ENCODE data around the gene GPR4. TPM values are rescaled to one million over a fixed set of nuclear protein-coding genes. Genes with fewer than 3 reads are reported as not detected.

Gene GPR4
- polyA plus RNA-seq, 1 donor (not counting 4 experiments of a cell fraction or from before 2014, with no cell fraction given) = not detected

- Histone ChIP-seq H2AFZ (ENCODE audit: control insufficient read depth, low read length) (no peak overlapping the region), H3K79me2 (ENCODE audit: control insufficient read depth, insufficient read depth, low read length) (peaks cover 31% of the 10 kb centered on the region), H4K20me1 (ENCODE audit: control insufficient read depth, extremely low read depth, insufficient read depth, low read length) (no peaks in the 10 kb centered on the region), H3K27me3 (ENCODE audit: control insufficient read depth, extremely low read depth, insufficient read depth, low read length) (no peaks in the 10 kb centered on the region), H3K9me1 (ENCODE audit: control insufficient read depth, extremely low read depth, insufficient read depth, low read length) (no peaks in the 10 kb centered on the region), H3K4me1 (ENCODE audit: control insufficient read depth, extremely low read depth, insufficient read depth, low read length) (peaks cover 36% of the 10 kb centered on the region), H3K4me3 (ENCODE audit: control insufficient read depth in 2 of 3, extremely low read depth in 1 of 3, insufficient read depth in 2 of 3, low read depth in 1 of 3, low read length in 3 of 3) (no peak overlapping the region), H3K9ac (ENCODE audit: control insufficient read depth, extremely low read depth, insufficient read depth, low read length) (no peak overlapping the region), H3K9me3 (ENCODE audit: control insufficient read depth, low read depth, low read length) (no peaks in the 10 kb centered on the region), H3K27ac (ENCODE audit: control insufficient read depth, insufficient read depth, low read length) (peak overlapping the region; percentile 17), H3K4me2 (ENCODE audit: control insufficient read depth, extremely low read depth, insufficient read depth, low read depth, low read length) (no peak overlapping the region), H3K36me3 (ENCODE audit: control insufficient read depth in 2 of 2, extremely low read depth in 1 of 2, insufficient read depth in 2 of 2, low read length in 2 of 2) (no peaks in the 10 kb centered on the region)
- DNase-seq (ENCODE audit: low read depth, low spot score) = no peak
- FAIRE-seq = no peak
- TF ChIP-seq EZH2 (IDR thresholded peaks at IDR 0.05; ENCODE audit: low read length) = no peak
- TF ChIP-seq CTCF (optimal IDR thresholded peaks at IDR 0.05 in 1 of 3, IDR thresholded peaks at IDR 0.05 in 1 of 3, conservative IDR thresholded peaks at IDR 0.05 in 1 of 3; ENCODE audit: extremely low read depth in 1 of 3, insufficient read depth in 2 of 3, low read length in 3 of 3) = no peak
- dilution Hi-C loops (cut with MboI; ENCODE audit: extremely low pct_ligation_motif_present, low sequenced_read_pairs) = no loop called here
Observed at GRCh38 chr19:45575216-45575615, 26.8 kb downstream of the GPR4 start.

GRCh38 chr19:45574526-45574925 is 27.5 kb downstream of the GPR4 start:
- DNase-seq (ENCODE audit: low read depth, low spot score) (no peak), FAIRE-seq (peak; percentile 66)
- no peak for TF ChIP-seq CTCF (optimal IDR thresholded peaks at IDR 0.05 in 1 of 3, IDR thresholded peaks at IDR 0.05 in 1 of 3, conservative IDR thresholded peaks at IDR 0.05 in 1 of 3; ENCODE audit: extremely low read depth in 1 of 3, insufficient read depth in 2 of 3, low read length in 3 of 3)
- TF ChIP-seq EZH2 (IDR thresholded peaks at IDR 0.05; ENCODE audit: low read length) = no peak
- peaks cover 0 to 2% of the 10 kb centered on the region in 2 experiments for H3K36me3 ChIP-seq (ENCODE audit: control insufficient read depth in 2 of 2, extremely low read depth in 1 of 2, insufficient read depth in 2 of 2, low read length in 2 of 2)
- H3K9me1 ChIP-seq (ENCODE audit: control insufficient read depth, extremely low read depth, insufficient read depth, low read length) = no peaks in the 10 kb centered on the region
- no peak overlapping the region for H2AFZ ChIP-seq (ENCODE audit: control insufficient read depth, low read length)
- dilution Hi-C loops (cut with MboI; ENCODE audit: extremely low pct_ligation_motif_present, low sequenced_read_pairs) = no loop called here
- peak overlapping the region; percentile 17 for H3K27ac ChIP-seq (ENCODE audit: control insufficient read depth, insufficient read depth, low read length)
- no peak overlapping the region for H3K4me2 ChIP-seq (ENCODE audit: control insufficient read depth, extremely low read depth, insufficient read depth, low read depth, low read length)
- no peaks in the 10 kb centered on the region for H3K27me3 ChIP-seq (ENCODE audit: control insufficient read depth, extremely low read depth, insufficient read depth, low read length)
- no peaks in the 10 kb centered on the region for H3K9me3 ChIP-seq (ENCODE audit: control insufficient read depth, low read depth, low read length)
- no peaks in the 10 kb centered on the region for H4K20me1 ChIP-seq (ENCODE audit: control insufficient read depth, extremely low read depth, insufficient read depth, low read length)
- no peak overlapping the region for H3K4me3 ChIP-seq (ENCODE audit: control insufficient read depth in 2 of 3, extremely low read depth in 1 of 3, insufficient read depth in 2 of 3, low read depth in 1 of 3, low read length in 3 of 3)
- peaks cover 43% of the 10 kb centered on the region for H3K4me1 ChIP-seq (ENCODE audit: control insufficient read depth, extremely low read depth, insufficient read depth, low read length)
- H3K9ac ChIP-seq (ENCODE audit: control insufficient read depth, extremely low read depth, insufficient read depth, low read length) = no peak overlapping the region
- peaks cover 31% of the 10 kb centered on the region for H3K79me2 ChIP-seq (ENCODE audit: control insufficient read depth, insufficient read depth, low read length)
